HepG2 (cell line): ENCODE results near the gene TUT4. TPM values are rescaled to one million over a fixed set of nuclear protein-coding genes. Genes with fewer than 3 reads are reported as not detected.

Experiments
- ATAC-seq: fragments of 200-7000 bp; cut with Tn5 transposase; 3 replicates; pipeline ENCODE4 v1.9.1; 2020; ENCODE audit warnings: mild to moderate bottlenecking, moderate library complexity
- BruUV-seq: library from RNA; stranded (reverse); fragments of 400-500 nt; replicated peaks from 2 replicates; lab custom pipeline; 2021; lab: Mats Ljungman, UMichigan
- CTCF ChIA-PET: fragments of 300-600 bp; formaldehyde crosslinking; extraction: SDS; loops from one replicate; lab custom pipeline; 2021; ENCODE audit warnings: low total read pairs, inconsistent platforms, low intra/inter-chr PET ratio; lab: Yijun Ruan, JAX
- POLR2A ChIA-PET: fragments of 350-600 bp; sonication (Branson Sonifier 250); formaldehyde crosslinking; loops from one replicate; lab custom pipeline; 2020; ENCODE audit warnings: antibody characterized with exemption, inconsistent platforms; lab: Yijun Ruan, JAX
- DNase-seq: peaks from one replicate; pipeline ENCODE4 v3.0.0-alpha.2; 2015; ENCODE audit warnings: low spot score
- FAIRE-seq: peaks from 3 replicates; lab custom pipeline; 2011; peaks lifted over from hg19 to GRCh38; lab: Jason Lieb, UNC
- H2AFZ ChIP-seq: one replicate; pipeline ENCODE4 v1.6.1; 2011; ENCODE audit warnings: low read length, inconsistent platforms
- H3K27ac ChIP-seq: fragments of 300-600 bp; 3 replicates; pipeline ENCODE4 v1.8.0; 2011; ENCODE audit warnings: mixed run types, mild to moderate bottlenecking, mixed read lengths, low read length, inconsistent platforms; ENCODE audit not compliant: insufficient read depth; ENCODE audit errors: extremely low read length
- H3K27me3 ChIP-seq, 2 experiments: fragments of 200-600 bp in 1 of 2; 2 replicates in 1 of 2; 3 replicates in 1 of 2; pipeline versions ENCODE4 v1.6.0 to v1.8.0; 2011; ENCODE audit warnings: low read length in 2 of 2, mild to moderate bottlenecking in 2 of 2, moderate library complexity in 2 of 2, inconsistent platforms in 1 of 2; ENCODE audit not compliant: insufficient read depth in 2 of 2, control insufficient read depth in 1 of 2
- H3K36me3 ChIP-seq, 2 experiments: fragments of 200-600 bp in 1 of 2; replicated peaks in 1 of 2; 2 replicates in 1 of 2; 3 replicates in 1 of 2; pipeline versions ENCODE4 v1.5.1 to v1.8.0; 2011; ENCODE audit warnings: low read length in 2 of 2, inconsistent platforms in 1 of 2; ENCODE audit not compliant: insufficient read depth in 2 of 2, control insufficient read depth in 1 of 2
- H3K4me1 ChIP-seq: 2 replicates; pipeline ENCODE4 v1.5.1; 2012; ENCODE audit warnings: low read length, inconsistent platforms; ENCODE audit not compliant: insufficient read depth
- H3K4me2 ChIP-seq: 2 replicates; pipeline ENCODE4 v1.6.0; 2011; ENCODE audit warnings: low read depth, low read length, inconsistent platforms
- H3K4me3 ChIP-seq, 3 experiments: fragments of 200-600 bp in 1 of 3; sonication (generic), shearing (Covaris generic) in 1 of 3; replicated peaks in 1 of 3; 2 replicates each; pipeline ENCODE4 v1.5.1; 2011 to 2016; ENCODE audit warnings: low read length in 3 of 3, inconsistent platforms in 2 of 3, low read depth in 2 of 3, mild to moderate bottlenecking in 2 of 3, control low read depth in 1 of 3, mixed read lengths in 1 of 3; ENCODE audit not compliant: insufficient read depth in 1 of 3
- H3K79me2 ChIP-seq: one replicate; pipeline ENCODE4 v1.6.1; 2011; ENCODE audit warnings: low read length, inconsistent platforms; ENCODE audit not compliant: insufficient read depth
- H3K9ac ChIP-seq: 2 replicates; pipeline ENCODE4 v1.6.0; 2011; ENCODE audit warnings: mild to moderate bottlenecking, low read depth, low read length, inconsistent platforms; ENCODE audit not compliant: insufficient read depth
- H3K9me3 ChIP-seq: 2 replicates; pipeline ENCODE4 v1.5.1; 2012; ENCODE audit warnings: mild to moderate bottlenecking, low read length
- H4K20me1 ChIP-seq: 2 replicates; pipeline ENCODE4 v1.6.0; 2011; ENCODE audit warnings: inconsistent platforms, mild to moderate bottlenecking, low read length, moderate library complexity; ENCODE audit not compliant: insufficient read depth
- ATF7 ChIP-seq, 2 experiments: fragments of 450-650 bp in 1 of 2; sonication (generic) in 1 of 2; formaldehyde crosslinking in 1 of 2; IDR thresholded peaks; 2 replicates each; pipeline versions ENCODE4 v1.4.0 to v1.6.1; 2016 to 2020; ENCODE audit warnings: antibody characterized with exemption in 1 of 2, mild to moderate bottlenecking in 1 of 2, missing genetic modification reagents in 1 of 2
- FOXK1 ChIP-seq: sonication (generic); formaldehyde crosslinking; IDR thresholded peaks from 2 replicates; pipeline ENCODE4 v1.4.0; 2020; ENCODE audit warnings: low read depth, missing genetic modification reagents, borderline replicate concordance
- LCORL ChIP-seq, 2 experiments: fragments of 450-650 bp in 1 of 2; sonication (generic) in 1 of 2; formaldehyde crosslinking in 1 of 2; IDR thresholded peaks; 2 replicates each; pipeline versions ENCODE4 v1.5.0 to v1.6.1; 2017 to 2020; ENCODE audit warnings: antibody characterized with exemption in 1 of 2, missing genetic modification reagents in 1 of 2
- ZBTB20 ChIP-seq: sonication (generic); formaldehyde crosslinking; IDR thresholded peaks from 2 replicates; pipeline ENCODE4 v1.8.1; 2023; ENCODE audit warnings: missing genetic modification reagents, low read depth, mild to moderate bottlenecking, borderline replicate concordance
- WGBS: methylation state at CpG from one replicate; pipeline ENCODE4 v1.1.6; 2017; ENCODE audit warnings: low lambda C conversion rate; 5-methylcytosine and 5-hydroxymethylcytosine counted together
- in situ Hi-C: cut with HindIII; loops from 2 replicates; pipeline ENCODE4 v1.10.0; 2017; ENCODE audit warnings: low pct_unique_long_range_greater_than_20kb; ENCODE audit not compliant: extremely low pct_ligation_motif_present
- intact Hi-C: fragments of 100-400 bp; cut with micrococcal nuclease; formaldehyde crosslinking; loops from one replicate; pipeline ENCODE4 v1.10.0; 2022; ENCODE audit not compliant: unreplicated experiment
- polyA plus RNA-seq, 8 experiments: library from polyadenylated mRNA; depleted of rRNA in 3 of 8; stranded (reverse) in 7 of 8; unstranded in 1 of 8; fragments of >200 nt; fragmentation: Illumina TruSeq in 4 of 8; extraction: Trizol in 4 of 8; gene quantifications; 2 replicates each; pipeline versions ENCODE4 v1.2.1 to v1.2.3, GENCODE V29; 2011 to 2016; ENCODE audit warnings: low read depth in 4 of 8, missing spikeins in 1 of 8, mixed read lengths in 1 of 8; ENCODE audit not compliant: insufficient read depth in 1 of 8
- total RNA-seq, 5 experiments: library from RNA; depleted of rRNA; stranded (reverse); fragments of >200 nt; fragmentation: Illumina TruSeq; extraction: Trizol; gene quantifications; 2 replicates each; pipeline ENCODE4 v1.2.3, GENCODE V29; 2016; ENCODE audit warnings: low read depth in 1 of 5

Gene TUT4
- total and polyA plus RNA-seq, 2 of the 13 experiments (the other 11 are each of a cell fraction or from before 2014, with no cell fraction given) = 44.7 to 53.5 TPM

GRCh38 chr1:52503706-52504105 lies 49.2 kb downstream of the TUT4 start:
- in situ Hi-C loops (no loop called here), intact Hi-C loops (no loop called here)
- H2AFZ ChIP-seq = no peak overlapping the region
- ATAC-seq (no peak), FAIRE-seq (no peak), DNase-seq (no peak)
- no peaks in the 10 kb centered on the region for H4K20me1 ChIP-seq
- no peaks in the 10 kb centered on the region for H3K9me3 ChIP-seq
- no peaks in the 10 kb centered on the region for H3K4me1 ChIP-seq
- peaks cover 2 to 32% of the 10 kb centered on the region in 2 experiments; a peak in 3 of 5 replicates for H3K36me3 ChIP-seq
- POLR2A ChIA-PET = no interaction called here
- no peaks in the 10 kb centered on the region for H3K27me3 ChIP-seq
- BruUV-seq = no TSS peak
- TF ChIP-seq ZBTB20 (CRISPR knock-in tag) = no peak
- TF ChIP-seq ATF7 (IDR thresholded peaks at IDR 0.05) = peak; percentile 61
- no peak for TF ChIP-seq ATF7 (CRISPR knock-in tag; IDR thresholded peaks at IDR 0.05)
- H3K4me2 ChIP-seq = no peak overlapping the region
- H3K4me3 ChIP-seq = no peak overlapping the region
- peaks cover 2% of the 10 kb centered on the region for H3K79me2 ChIP-seq
- no peak overlapping the region for H3K27ac ChIP-seq
- CTCF ChIA-PET = no interaction called here
- no peak overlapping the region for H3K9ac ChIP-seq

GRCh38 chr1:52502789-52503188 lies 50.1 kb downstream of the TUT4 start:
- peak; percentile 98 for TF ChIP-seq LCORL (IDR thresholded peaks at IDR 0.05)
- no peak for TF ChIP-seq LCORL (CRISPR knock-in tag; IDR thresholded peaks at IDR 0.05)
- no peak for TF ChIP-seq FOXK1 (CRISPR knock-in tag)
- ChIA-PET CTCF (no interaction called here), POLR2A (no interaction called here)
- WGBS = 97% methylated on average over 5 of the region's 5 CpGs
- Histone ChIP-seq H3K4me2 (no peak overlapping the region), H3K4me1 (no peaks in the 10 kb centered on the region), H3K4me3 (no peak overlapping the region), H3K79me2 (peaks cover 2% of the 10 kb centered on the region), H3K9ac (no peak overlapping the region), H4K20me1 (no peaks in the 10 kb centered on the region), H2AFZ (no peak overlapping the region), H3K27me3 (no peaks in the 10 kb centered on the region), H3K9me3 (no peaks in the 10 kb centered on the region), H3K27ac (no peak overlapping the region), H3K36me3 (peaks cover 2 to 30% of the 10 kb centered on the region in 2 experiments; a peak in 3 of 5 replicates)
- ATAC-seq (no peak), FAIRE-seq (no peak), DNase-seq (no peak)
- in situ Hi-C loops = no loop called here
- intact Hi-C loops = no loop called here
- no TSS peak for BruUV-seq
